OCI-LY7 (cell line): Measurements from ENCODE around the gene BCL2L15.

Source experiments
- EZH2phosphoT487 ChIP-seq: fragments of 200-600 bp; sonication (generic); IDR thresholded peaks from 2 replicates; pipeline ENCODE4 v1.6.1; 2018; ENCODE audit warnings: low read depth, borderline replicate concordance, mild to moderate bottlenecking, mixed run types, antibody characterized with exemption, low read length, moderate library complexity, mixed read lengths
- TF ChIP-seq, protein P1 (sequence below): fragments of 200-600 bp; sonication (generic); conservative IDR thresholded peaks from 2 replicates; pipeline ENCODE4 v1.5.1; 2014; ENCODE audit warnings: mild to moderate bottlenecking, antibody characterized with exemption, low read length, moderate library complexity, mixed read lengths

DNA sequence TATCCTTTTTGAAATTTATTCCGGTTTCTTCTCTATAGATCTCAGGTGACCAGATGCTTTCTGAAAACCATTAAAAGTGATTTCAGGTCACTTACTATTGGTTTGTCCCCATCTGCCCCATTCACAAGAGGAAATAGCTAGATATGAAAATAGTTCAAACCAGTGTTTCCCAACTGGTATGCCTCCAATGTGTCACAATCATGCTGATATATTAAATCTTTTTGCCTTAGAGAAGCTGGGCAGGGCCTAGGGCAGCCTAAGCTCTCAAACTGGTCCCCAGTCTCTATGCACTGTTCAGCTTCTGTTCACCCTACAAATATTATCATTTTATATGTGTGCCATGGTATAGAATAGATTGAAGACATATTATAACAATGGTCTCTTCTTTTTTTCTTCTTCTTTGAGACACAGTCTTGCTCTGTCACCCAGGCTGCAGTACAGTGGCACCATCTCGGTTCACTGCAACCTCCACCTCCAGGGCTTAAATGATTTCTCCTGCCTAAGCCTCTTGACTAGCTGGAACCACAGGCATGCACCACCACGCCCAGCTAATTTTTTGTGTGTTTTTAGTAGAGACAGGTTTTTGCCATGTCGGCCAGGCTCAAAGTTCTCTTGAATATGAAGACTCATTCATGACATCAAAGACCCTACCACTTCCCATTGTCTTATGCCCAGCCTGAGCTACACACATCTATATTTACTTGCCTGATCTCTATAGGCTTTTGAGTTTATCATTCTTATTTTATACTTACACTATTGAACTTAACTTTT, 31.6 kb downstream of the BCL2L15 start:
- TF ChIP-seq, protein P1, sequence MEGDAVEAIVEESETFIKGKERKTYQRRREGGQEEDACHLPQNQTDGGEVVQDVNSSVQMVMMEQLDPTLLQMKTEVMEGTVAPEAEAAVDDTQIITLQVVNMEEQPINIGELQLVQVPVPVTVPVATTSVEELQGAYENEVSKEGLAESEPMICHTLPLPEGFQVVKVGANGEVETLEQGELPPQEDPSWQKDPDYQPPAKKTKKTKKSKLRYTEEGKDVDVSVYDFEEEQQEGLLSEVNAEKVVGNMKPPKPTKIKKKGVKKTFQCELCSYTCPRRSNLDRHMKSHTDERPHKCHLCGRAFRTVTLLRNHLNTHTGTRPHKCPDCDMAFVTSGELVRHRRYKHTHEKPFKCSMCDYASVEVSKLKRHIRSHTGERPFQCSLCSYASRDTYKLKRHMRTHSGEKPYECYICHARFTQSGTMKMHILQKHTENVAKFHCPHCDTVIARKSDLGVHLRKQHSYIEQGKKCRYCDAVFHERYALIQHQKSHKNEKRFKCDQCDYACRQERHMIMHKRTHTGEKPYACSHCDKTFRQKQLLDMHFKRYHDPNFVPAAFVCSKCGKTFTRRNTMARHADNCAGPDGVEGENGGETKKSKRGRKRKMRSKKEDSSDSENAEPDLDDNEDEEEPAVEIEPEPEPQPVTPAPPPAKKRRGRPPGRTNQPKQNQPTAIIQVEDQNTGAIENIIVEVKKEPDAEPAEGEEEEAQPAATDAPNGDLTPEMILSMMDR: no peak
- TF ChIP-seq EZH2phosphoT487: no peak
